GM15510 (cell line): ENCODE results near the gene VAC14.

Experiments
- POLR2A ChIP-seq: IDR thresholded peaks from 3 replicates; pipeline ENCODE4 v1.6.1; 2011; ENCODE audit warnings: borderline replicate concordance; ENCODE audit not compliant: insufficient read length; ENCODE audit errors: extremely low read depth

The VAC14 gene

GRCh38 chr16:70728150-70728549, 72.8 kb downstream of the VAC14 start:
- no peak for TF ChIP-seq POLR2A

GRCh38 chr16:70726892-70727361, 74.0 kb downstream of the VAC14 start:
- no peak for TF ChIP-seq POLR2A

GRCh38 chr16:70725912-70726828, 74.8 kb downstream of the VAC14 start:
- TF ChIP-seq POLR2A, result no peak

- TF ChIP-seq POLR2A, result no peak
These were observed 75.7 kb downstream of the VAC14 start for GRCh38 chr16:70725024-70725911.

GRCh38 chr16:70724146-70725023, 76.6 kb downstream of the VAC14 start:
- TF ChIP-seq POLR2A, result no peak

- no peak for TF ChIP-seq POLR2A
These were observed 77.2 kb downstream of the VAC14 start for GRCh38 chr16:70723740-70724145.

GRCh38 chr16:70721202-70721963, 79.6 kb downstream of the VAC14 start:
- no peak for TF ChIP-seq POLR2A

- no peak for TF ChIP-seq POLR2A
These were observed 80.3 kb downstream of the VAC14 start for GRCh38 chr16:70720425-70721201.

GRCh38 chr16:70717065-70717464, 83.9 kb downstream of the VAC14 start:
- no peak for TF ChIP-seq POLR2A

- TF ChIP-seq POLR2A, result no peak
These were observed 85.0 kb downstream of the VAC14 start for GRCh38 chr16:70715860-70716357.

- TF ChIP-seq POLR2A, result no peak
These were observed 85.7 kb downstream of the VAC14 start for GRCh38 chr16:70715055-70715858.

- TF ChIP-seq POLR2A, result no peak
These were observed 86.3 kb downstream of the VAC14 start for GRCh38 chr16:70714581-70715054.
